HG03095 (cell line): ENCODE results near the gene LHX5.

Experiments used
- ATAC-seq: cut with Tn5 transposase; IDR thresholded peaks from one replicate; pipeline ENCODE4 v1.9.1; 2021; ENCODE audit warnings: moderate library complexity; ENCODE audit not compliant: unreplicated experiment

The LHX5 gene

DNA sequence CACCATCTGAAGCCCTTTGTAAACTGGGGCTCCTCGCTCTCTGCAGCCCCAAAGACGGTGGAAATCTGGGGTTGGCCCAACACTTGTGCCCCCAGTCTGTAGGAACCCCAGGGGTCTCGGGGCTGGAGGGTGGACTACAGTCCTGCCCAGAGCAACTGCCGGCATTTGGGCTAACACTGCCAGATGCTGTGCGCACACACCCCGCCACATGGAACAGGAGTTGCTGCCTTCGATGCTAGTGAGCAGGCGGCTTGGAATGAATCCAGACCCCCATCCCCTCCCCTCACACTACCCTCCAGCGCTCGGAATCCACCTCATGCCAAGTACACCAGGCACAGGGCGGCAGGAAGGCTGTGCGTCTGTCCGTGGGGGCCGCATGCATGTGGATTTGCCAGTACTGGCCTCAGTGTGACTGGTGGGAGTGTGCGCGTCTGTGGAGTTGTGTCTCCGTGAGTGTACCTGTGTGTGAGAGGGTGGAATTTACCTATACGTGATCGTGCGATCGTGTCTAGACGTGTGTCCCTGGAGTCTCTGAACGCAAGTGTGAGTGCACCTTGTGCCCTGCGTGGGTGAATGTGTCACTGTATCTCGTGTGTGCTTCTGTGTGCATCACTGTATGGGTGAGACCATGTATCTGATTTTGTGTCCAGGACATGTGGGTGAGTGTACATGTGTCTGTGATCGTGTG lies 5.1 kb downstream of the LHX5 start:
- no peak for ATAC-seq

DNA sequence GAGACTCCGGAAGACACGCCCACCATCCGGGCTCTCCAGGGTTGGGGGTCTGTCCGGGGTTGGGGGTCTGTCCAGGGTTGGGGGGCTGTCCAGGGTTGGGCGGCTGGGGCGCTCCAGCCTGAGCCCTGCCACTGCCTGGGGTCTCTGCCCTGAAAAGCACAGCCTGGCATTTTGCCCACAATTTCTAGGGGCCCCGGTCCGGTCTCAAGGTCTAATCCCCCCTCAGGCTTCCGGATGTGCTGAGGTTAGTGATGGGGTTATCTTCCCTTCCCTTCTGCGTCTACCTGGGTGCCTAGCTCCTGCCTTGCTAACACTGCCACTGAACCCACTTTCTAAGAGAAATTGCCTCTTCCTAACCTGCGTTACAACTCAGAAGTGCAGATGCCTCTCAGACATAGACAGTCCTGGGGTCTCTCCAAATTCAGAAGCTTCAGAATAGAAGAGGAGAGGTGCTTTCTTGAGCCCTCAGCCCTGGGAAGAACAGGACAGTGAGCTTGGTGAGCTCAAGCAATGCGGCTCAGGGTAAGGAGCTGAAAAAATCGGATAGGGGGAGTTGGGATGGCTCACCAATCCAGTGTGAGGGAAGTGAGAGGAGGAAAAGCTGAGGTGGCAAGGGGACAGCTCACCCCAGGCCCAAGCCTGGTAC lies 5.7 kb downstream of the LHX5 start:
- no peak for ATAC-seq

DNA sequence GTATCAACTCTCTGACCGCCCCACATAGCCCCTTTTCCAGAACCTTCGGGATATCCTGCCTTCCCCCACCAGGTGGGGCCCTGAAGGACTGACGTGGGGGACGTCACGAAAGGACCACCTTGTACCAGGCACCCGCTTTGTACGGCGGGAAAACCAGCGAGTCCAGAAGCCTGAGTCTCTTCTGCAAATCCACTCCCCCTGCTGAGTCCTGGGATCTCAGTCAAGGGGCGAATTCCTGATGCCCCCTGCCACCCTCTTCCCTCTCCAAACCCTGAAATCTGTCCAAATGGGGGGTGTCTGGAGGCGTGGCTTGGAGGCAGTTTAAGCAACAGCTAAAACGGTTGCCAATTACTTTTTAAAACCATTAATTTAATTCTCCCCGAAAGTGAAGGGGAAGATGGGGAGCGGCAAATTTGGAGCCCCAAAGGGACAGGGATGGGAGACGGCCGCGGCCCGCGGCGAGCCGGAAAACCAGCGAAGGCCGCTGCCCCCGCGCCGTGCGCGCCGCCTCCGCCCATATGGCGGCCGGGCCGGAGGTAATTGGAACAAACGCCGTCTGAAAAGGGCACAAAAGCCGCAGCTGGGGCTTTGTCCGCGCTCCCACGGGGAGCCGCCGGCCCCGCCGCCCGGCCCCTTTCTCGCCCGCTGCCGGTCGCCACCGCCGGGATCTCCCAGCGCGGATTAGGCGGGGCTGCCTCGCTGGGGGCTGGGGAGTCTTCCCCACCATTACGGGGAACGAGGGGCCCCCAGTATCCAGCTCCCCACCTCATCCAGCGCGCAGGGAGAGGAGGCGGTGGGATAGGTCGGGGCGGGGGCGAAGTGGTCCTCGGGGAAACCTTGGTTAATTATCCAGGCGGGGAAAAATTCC lies 6.6 kb downstream of the LHX5 start:
- no peak for ATAC-seq

DNA sequence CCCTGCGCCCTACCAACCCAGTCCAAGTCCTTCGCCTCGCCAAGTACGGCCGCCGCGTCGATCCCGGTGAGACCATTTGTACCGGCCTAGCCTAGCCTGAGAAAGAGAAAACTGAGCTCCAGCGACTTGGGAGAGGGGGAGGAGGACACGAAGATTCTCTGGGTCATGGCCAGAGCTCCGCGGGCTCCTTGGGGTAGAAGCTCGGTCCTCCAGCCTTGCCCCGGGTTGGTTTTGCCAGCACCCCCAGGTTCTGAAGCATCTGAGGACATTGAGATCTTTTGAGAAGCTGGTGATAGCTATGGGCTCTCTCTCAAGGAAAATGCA lies 7.3 kb downstream of the LHX5 start:
- ATAC-seq, result no peak

DNA sequence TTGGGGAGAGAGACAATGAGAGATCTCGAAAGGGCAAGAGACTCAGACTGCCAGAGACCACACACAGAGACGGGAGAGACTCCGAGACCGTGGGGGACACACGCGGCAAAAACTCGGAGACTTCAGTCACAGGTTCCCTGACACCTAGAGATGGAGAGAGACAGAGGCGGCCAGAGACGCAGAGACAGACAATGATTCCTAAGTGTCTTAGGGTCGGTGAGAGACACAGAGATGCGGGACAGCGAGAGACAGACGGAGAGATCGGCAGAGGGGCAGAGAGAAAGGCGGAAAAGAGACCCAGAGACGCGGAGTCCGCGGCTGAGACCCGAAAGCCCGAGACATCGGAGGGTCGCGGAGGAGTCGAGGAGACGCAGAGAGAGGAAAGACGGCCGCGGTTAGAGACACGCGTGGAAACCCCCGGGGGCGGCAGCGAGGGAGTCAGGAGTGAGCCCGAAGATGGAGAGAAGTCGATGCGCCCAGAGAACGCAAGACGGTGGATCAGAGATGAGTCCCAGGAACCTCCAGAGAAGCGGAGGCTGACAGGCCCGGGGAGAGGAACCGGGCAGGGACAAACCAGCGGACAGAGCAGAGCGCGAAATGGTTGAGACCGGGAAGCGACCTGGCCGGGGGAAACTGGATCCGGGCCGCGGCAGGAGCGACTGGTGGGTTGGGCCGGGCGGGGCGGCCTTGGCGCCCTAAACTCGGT lies 7.8 kb downstream of the LHX5 start:
- no peak for ATAC-seq

DNA sequence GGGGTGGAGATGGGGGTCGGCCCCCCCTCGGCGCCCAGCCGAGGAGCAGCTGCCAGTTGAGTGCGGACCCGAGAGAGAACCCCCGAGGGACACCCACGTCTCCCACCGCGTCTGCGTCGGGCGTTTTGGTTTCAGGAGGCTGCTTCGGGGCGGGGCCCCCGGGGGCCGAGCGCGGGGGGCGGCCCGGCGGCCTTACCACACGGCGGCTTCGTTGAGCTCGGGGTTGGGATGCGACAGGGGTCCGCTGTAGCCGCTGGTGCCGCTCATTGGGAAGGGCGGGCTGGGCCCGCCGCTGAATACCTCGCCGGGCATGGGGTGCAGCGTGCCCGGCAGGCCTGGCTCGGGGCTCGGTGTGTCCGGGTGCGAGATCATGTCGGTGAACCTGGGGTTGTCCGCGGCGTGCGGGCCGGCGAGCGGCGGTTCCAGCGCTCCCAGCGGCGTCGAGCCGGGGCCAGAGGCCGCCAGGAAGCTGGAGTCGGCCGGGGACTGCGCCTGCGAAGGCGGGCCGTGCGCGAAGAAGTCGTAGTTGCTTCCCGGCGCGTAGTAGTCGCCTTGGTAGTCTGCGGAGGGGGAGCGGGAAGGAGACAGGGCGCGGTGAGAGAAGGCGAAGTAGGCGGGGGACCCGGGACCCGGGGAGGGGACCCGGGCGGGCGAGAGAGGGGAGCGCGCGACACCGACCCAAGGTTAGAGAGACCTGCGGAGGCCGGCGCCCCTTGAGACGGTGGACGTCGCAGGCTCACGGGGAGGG lies 8.5 kb downstream of the LHX5 start:
- ATAC-seq, result no peak

DNA sequence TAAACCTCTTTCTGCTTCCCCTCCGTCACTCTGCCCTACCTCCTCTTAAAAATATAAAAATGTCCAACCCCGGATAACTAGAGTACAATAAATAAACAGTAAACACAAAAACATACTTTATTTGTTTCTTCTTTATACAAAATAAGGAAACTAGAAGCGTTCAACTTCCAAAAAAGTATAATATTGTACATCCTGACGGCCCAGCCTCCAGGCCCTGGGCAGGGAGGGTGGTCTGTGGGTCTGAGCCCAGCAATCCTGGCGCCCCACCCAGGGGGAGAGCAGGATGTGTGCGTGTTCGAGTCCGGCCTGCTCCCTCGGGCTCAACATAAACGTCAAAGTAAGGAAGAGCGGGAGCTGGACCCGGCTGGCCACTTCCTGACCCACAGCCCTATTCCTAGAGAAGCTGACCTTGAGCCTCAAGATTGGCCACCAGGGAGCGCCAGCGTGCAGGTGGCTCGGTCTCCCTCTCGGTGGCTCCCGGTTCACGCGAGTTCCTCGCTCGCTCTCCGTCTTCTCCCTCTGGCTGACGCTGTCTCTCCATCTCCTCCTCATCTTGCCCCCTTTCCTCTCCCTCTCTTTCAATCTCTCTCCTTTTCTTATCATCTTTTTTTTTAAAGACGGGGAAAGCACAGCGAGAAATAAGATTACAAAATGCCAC lies 9.4 kb downstream of the LHX5 start:
- no peak for ATAC-seq

DNA sequence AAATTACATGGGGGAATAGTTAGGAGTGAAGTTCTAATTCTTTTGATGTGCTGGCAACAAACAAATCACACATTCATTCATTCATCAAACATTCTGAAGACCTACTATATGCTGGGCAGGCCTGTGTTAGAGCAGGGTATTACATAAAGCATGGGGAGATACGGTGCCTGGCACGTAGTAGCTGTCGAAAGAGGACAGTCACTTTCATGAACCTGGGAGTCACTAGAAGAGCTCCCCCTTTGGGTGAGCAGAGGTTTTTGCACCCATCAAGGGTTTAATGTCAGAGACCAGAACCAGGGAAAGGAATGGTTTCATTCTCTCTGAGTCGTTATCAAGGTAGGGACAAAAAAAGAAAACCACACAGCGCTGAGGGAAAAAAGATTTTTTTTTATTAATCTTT lies 10.0 kb downstream of the LHX5 start:
- no peak for ATAC-seq

DNA sequence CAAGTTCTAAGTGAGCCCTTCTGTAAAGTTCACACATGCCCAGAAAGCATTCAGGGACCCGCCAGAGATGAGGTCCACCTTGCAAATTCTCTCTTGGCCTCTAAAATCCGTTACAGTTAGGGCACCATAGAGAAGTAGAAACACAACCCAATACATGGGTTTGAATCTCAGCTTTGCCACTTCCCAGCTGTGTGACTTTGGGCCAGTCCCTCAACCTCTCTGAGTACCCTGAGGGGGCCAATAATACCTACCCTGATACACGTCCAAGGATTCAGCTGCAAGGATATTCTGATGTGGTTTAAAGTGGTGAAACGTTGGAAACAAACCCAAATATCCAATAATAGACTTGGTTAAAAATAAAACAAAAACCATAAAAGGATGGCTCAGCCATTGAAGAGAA lies 11.7 kb downstream of the LHX5 start:
- no peak for ATAC-seq

DNA sequence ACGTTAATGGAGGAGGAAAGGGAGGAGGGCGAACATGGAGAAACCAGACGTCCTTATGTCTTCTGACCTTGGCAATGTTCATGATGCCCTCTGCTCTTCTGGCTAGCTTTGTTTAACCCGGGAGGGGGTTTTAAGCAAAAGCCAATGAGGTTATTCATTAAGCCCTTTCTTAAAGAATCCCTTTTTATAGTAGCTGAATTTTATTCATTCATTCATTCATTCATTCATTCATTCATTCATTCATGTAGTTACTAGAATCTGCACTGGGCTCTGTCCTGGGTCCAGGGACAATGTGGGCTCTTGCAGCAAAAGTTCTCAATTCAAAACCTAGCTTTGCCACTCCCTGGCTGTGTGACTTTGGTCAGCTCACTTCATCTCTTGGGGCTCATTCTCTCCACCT lies 14.0 kb downstream of the LHX5 start:
- no peak for ATAC-seq

DNA sequence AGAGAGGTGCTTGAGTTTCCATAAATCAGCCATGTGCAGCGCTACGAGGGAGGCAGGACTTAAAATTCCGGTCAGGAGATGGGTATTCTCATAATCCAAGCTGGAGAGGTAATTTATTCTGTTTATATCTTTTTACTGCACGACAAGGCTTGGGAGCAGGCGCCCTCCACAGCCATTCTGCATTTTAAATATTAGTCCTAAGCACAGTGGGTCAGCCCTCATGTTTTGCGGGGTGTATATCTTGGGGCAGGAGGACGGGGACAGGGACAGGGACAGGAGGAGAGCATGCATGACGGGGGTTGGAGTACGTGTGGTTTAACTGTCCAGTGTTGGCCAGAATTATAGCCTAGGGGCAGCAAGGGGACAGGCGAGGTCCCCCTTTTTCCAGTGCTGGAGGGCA lies 14.5 kb downstream of the LHX5 start:
- ATAC-seq, result no peak

DNA sequence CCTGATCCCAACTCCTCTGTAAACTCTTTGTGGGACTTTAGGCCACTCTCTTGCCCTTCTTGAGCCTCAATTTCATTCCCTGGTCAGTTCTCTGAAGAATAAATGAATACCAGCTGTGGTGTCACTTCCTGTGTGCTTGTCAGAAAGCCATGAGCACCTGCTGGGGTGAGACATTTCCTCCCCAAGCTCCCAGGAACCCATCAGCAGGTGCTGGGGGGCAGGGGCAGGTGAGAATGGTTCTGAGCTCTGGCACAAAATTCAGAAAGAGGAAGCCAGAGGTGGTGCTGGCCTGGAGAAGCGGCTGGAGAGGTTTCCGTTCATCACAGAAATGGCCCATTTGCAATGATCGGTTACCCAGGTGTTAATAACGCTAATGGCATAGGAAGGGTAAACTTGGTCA lies 14.9 kb downstream of the LHX5 start:
- no peak for ATAC-seq

DNA sequence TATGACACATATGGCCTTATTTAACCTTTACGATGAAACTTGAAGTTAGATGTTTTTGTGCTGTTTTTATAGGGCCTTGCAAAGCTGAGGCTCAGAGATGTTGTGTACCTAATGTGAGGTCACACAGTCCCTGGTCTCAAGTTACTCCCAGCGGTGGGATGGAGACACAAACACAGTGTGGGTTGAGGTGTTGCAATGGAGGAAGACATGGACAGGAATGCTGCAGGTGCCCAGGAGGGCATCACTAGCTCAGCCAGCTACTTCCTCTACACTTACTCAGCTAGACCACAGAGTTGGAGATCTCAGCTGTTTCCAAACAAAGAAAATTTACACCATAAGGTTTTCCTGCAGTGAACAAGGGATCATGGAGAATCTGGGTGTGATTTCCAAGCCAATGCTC lies 15.5 kb downstream of the LHX5 start:
- ATAC-seq, result no peak

DNA sequence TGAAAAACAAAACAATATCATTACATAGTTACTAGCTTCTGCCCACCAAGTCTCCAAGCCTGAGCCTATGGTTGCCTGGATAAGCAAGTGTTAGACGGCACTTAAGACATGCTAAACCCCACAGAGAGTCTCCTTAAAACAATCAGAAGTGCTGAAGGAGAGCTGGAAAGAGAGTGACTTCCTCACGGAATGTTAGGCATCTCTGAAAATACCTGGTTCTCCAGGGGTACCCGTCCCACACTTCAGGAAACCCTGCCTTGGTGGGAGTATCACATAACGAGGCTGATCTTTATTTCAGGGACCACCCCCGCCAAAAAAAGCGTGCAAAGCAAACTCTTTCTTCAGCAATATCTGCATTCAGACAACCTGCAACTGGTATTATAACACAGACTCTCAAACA lies 18.3 kb downstream of the LHX5 start:
- no peak for ATAC-seq

DNA sequence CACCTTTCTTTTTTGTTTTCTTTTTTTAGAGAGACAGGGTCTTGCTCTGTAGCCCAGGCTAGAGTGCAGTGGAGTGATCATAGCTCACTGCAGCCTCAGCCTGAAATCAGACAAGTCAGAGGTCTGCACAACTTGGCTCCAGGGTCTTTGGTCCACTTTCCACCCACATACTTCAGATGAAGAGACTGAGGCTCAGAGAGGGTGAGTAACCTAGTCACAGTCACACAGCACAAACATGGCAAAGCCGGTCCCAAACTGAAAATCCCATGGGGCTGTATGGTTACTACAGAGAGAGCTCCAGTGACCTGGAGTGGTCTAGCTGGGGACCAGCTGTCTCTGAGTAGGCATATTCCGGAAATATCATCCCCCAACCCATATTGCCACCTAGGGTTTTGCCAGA lies 19.2 kb downstream of the LHX5 start:
- no peak for ATAC-seq

DNA sequence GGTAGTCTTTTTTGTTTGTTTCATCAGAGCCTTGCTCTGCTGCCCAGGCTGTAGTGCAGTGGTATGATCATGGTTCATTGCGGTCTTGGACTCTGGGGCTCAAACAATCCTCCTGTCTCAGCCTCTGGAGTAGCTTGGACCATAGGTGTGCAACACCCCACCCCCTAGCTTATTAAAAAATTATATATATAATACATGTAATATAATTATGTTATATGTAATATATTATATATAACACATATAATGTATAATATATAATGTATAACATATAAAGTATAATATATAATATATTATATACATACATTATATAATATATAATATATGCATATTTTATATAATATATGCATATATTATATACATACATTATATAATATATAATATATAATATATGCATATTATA lies 21.8 kb downstream of the LHX5 start:
- ATAC-seq, result no peak

DNA sequence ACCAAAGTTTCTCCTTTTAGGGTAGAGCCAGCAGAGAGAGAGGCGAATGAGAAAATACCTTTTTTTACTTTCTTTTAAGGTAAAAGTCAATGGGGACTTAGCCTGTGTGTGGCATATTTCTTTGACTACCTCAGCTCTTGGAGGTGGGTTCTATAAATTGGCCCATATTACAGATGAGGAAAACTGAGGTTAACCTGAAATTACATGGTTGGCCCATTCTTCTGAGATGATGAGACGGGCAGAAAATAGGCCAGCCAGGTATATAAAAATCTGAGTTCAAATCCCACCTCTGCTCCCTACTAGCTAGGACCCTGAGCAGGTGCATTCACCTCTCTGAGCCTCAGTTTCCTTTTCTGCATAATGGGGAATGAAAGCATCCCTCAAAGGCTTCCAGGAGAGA lies 22.4 kb downstream of the LHX5 start:
- no peak for ATAC-seq

DNA sequence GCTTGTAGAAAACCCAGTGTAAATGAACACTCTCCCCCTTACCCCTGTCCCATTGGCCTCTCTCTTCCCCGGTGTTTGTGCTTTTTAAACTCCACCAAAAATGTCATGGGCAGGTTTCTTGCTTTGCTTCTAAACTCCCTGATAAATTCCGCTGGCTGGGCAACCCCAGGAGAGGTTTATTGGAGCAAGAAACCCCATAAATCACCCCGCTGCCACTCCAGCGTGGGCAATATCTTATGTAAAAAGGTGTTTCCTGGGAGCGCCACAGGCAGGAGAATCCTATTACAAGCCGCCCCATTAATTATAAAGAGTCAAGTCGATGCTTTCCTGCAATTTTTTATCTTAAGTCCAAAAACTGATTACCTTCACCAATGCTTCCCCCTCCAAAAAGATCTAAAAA lies 22.8 kb downstream of the LHX5 start:
- ATAC-seq, result no peak

DNA sequence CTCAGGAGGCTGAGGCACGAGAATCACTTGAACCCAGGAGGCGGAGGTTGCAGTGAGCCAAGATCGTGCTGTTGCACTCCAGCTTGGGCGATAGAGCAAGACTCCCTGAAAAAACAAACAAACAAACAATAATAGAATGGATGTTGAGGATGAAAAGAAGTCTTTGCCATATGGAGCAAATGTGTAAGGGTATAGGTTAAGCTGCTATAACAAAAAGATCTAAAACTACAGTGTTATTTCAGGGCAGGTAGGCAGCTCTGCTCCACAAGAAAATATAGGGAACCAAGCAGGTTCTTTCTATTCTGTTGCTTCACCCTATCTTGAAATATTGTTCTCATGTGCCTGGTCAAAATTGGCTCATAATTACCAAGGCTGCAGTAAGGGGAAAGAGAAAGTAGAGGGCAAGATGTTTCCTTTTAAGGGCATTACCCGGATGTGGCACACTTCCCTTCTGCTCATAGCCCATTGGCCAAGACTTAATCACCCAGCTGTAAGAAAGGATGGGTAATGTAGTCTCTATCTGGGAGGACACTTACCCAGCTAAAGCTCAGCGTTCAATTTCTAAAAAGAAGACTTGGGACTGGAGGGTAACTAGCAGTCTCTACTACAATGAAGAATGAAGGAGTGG lies 26.0 kb downstream of the LHX5 start:
- ATAC-seq, result no peak

DNA sequence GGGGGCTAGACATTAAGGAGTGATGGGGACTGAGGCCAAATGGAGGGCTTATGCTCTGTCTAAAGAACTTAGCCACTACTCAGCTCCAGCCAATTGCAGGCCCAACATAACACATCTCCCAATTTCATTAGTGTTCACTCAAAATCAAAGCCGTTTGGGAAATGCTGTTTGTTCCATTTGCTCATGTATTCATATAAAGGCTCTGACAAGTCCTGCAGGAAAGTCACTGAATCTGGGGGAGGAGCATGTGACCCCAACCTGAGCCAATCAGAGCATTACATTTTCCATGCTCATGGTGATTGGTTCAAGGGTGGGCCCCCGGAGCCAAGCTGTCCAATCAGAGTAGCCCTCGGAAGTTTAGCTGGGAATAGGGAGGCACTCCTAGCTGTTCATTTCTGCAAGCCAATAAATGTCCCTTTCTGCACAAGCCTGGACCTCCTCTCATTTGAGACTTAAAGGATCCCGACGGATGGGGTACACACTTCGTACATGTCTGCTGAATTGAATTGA lies 28.6 kb downstream of the LHX5 start:
- no peak for ATAC-seq
